Gastrocnemius medialis (tissue), 4 donors: ENCODE data around the gene SSR1.

ENCODE experiments used
- POLR2A ChIP-seq, 2 donors: fragments of 450-650 bp; IDR thresholded peaks; one replicate each; pipeline ENCODE4 v1.6.1; 2017; ENCODE audit warnings: antibody characterized with exemption in 2 of 2, mild to moderate bottlenecking in 2 of 2, moderate library complexity in 2 of 2
- TF ChIP-seq, protein P1 (sequence below), 5 experiments: fragments of 450-650 bp in 3 of 5; fragments of 200-600 bp in 2 of 5; sonication (generic) in 2 of 5; IDR thresholded peaks in 4 of 5; conservative IDR thresholded peaks in 1 of 5; 1 replicate in 4 of 5; 2 replicates in 1 of 5; pipeline ENCODE4 v1.5.1; 2016 to 2019; ENCODE audit warnings: antibody characterized with exemption in 5 of 5, mild to moderate bottlenecking in 3 of 5, moderate library complexity in 3 of 5

DNA sequence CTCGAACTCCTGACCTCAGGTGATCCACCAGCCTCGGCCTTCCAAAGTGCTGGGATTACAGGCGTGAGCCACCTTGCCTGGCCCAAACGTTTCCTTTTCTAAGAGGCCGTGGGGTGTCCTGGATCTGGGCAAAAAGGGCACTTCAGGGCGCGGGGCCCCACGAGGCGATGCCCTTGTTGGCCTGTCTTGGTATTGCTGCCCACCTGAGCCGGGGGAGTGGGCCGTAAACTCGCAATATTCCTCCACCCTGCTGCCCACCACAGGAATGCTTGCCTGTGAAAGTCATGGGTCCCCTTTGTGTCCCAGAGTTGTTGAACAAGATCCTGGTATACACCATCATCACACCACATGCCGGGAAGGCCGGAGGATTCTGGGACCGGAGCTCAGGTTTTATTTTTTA is 49.0 kb downstream of the SSR1 start:
- TF ChIP-seq, protein P1, sequence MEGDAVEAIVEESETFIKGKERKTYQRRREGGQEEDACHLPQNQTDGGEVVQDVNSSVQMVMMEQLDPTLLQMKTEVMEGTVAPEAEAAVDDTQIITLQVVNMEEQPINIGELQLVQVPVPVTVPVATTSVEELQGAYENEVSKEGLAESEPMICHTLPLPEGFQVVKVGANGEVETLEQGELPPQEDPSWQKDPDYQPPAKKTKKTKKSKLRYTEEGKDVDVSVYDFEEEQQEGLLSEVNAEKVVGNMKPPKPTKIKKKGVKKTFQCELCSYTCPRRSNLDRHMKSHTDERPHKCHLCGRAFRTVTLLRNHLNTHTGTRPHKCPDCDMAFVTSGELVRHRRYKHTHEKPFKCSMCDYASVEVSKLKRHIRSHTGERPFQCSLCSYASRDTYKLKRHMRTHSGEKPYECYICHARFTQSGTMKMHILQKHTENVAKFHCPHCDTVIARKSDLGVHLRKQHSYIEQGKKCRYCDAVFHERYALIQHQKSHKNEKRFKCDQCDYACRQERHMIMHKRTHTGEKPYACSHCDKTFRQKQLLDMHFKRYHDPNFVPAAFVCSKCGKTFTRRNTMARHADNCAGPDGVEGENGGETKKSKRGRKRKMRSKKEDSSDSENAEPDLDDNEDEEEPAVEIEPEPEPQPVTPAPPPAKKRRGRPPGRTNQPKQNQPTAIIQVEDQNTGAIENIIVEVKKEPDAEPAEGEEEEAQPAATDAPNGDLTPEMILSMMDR (IDR thresholded peaks at IDR 0.05 in 4 of 5, conservative IDR thresholded peaks at IDR 0.05 in 1 of 5): no peak
- no peak for TF ChIP-seq POLR2A (IDR thresholded peaks at IDR 0.05)
